CD4-positive, CD25-positive, alpha-beta regulatory T cell (primary cell): ENCODE results near the gene GABPA. TPM values are rescaled to one million over a fixed set of nuclear protein-coding genes. Genes with fewer than 3 reads are reported as not detected.

Experiments
- ATAC-seq, 2 donors: fragments of 150-1000 bp; cut with Tn5 transposase; one replicate each; pipeline ENCODE4 v1.10.0; 2021; ENCODE audit warnings: low read depth in 2 of 2, moderate number of reproducible peaks in 2 of 2, moderate library complexity in 1 of 2
- DNase-seq, 3 donors: peaks; one replicate each; pipeline versions ENCODE4 v3.0.0 to v3.0.0-alpha.2; 2012 to 2022; ENCODE audit warnings: mixed read lengths in 1 of 3
- H3K27ac ChIP-seq: one replicate; pipeline ENCODE4 v1.7.0; 2013; ENCODE audit warnings: mild to moderate bottlenecking, low read length; ENCODE audit not compliant: insufficient read depth, poor library complexity, severe bottlenecking
- H3K27me3 ChIP-seq: one replicate; pipeline ENCODE4 v1.7.0; 2013; ENCODE audit warnings: low read length; ENCODE audit not compliant: control insufficient read depth, insufficient read depth
- H3K36me3 ChIP-seq: one replicate; pipeline ENCODE4 v1.7.0; 2013; ENCODE audit warnings: mild to moderate bottlenecking, low read length, moderate library complexity; ENCODE audit not compliant: control insufficient read depth, insufficient read depth
- H3K4me1 ChIP-seq: 2 replicates; pipeline ENCODE4 v1.7.0; 2013; ENCODE audit warnings: mild to moderate bottlenecking, low read length; ENCODE audit not compliant: insufficient read depth, control insufficient read depth, poor library complexity, severe bottlenecking
- H3K4me3 ChIP-seq: one replicate; pipeline ENCODE4 v1.7.0; 2013; ENCODE audit warnings: low read depth, mild to moderate bottlenecking, low read length, moderate library complexity
- H3K9me3 ChIP-seq, 2 experiments: 1 replicate in 1 of 2; 2 replicates in 1 of 2; pipeline ENCODE4 v1.7.0; 2013; ENCODE audit warnings: low read length in 2 of 2, mild to moderate bottlenecking in 1 of 2, moderate library complexity in 1 of 2; ENCODE audit not compliant: control insufficient read depth in 2 of 2
- H3K27ac Mint-ChIP-seq, 3 donors: one replicate each; pipeline ENCODE4 v1.8.0; 2020 to 2022; ENCODE audit warnings: mild to moderate bottlenecking in 3 of 3, mixed read lengths in 3 of 3, moderate library complexity in 2 of 3
- H3K27me3 Mint-ChIP-seq: one replicate; pipeline ENCODE4 v1.8.0; 2022; ENCODE audit warnings: mild to moderate bottlenecking, mixed read lengths
- H3K36me3 Mint-ChIP-seq: one replicate; pipeline ENCODE4 v1.8.0; 2020; ENCODE audit warnings: mixed read lengths
- H3K4me1 Mint-ChIP-seq, 4 donors: one replicate each; pipeline ENCODE4 v1.8.0; 2020 to 2022; ENCODE audit warnings: mixed read lengths in 4 of 4, mild to moderate bottlenecking in 1 of 4
- H3K4me3 Mint-ChIP-seq, 4 donors: one replicate each; pipeline ENCODE4 v1.8.0; 2020 to 2022; ENCODE audit warnings: mild to moderate bottlenecking in 4 of 4, mixed read lengths in 4 of 4, moderate library complexity in 3 of 4
- H3K9me3 Mint-ChIP-seq, 7 donors: one replicate each; pipeline ENCODE4 v1.8.0; 2020 to 2022; ENCODE audit warnings: mixed read lengths in 7 of 7, mild to moderate bottlenecking in 3 of 7, moderate library complexity in 2 of 7
- polyA plus RNA-seq, 4 donors: library from polyadenylated mRNA; unstranded; fragments of 300-500 nt; fragmentation: Illumina TruSeq; gene quantifications; one replicate each; pipeline ENCODE4 v1.2.3, GENCODE V29; 2021
- total RNA-seq: library from RNA; stranded (reverse); gene quantifications from one replicate; pipeline ENCODE4 v1.2.3, GENCODE V29; 2022

The GABPA gene
- total and polyA plus RNA-seq, 5 donors from 2014 or later = 15.3 to 21.3 (median 17.5) TPM

DNA sequence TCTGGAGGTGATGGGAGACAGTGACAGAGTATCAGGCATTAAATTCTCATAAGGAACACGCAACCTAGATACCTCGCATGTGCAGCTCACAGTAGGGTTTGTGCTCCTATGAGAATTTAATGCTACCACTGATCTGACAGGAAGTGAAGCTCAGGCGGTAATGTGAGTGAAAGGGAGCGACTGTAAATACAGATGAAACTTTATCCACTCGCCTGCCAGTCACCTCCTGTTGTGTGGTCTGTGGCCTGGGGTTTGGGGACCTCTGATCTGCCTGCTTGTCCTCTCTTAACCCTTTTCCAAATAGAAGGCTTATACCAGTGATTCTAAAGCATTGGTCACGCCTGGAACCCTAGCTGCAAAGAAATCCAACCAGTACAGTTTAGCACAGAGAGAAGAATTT lies 15.3 kb downstream of the GABPA start:
- Histone ChIP-seq H3K9me3 (no peaks in the 10 kb centered on the region), H3K27me3 (no peaks in the 10 kb centered on the region), H3K4me1 (no peaks in the 10 kb centered on the region), H3K4me3 (no peak overlapping the region), H3K27ac (no peak overlapping the region), H3K36me3 (peaks cover 60% of the 10 kb centered on the region)
- ATAC-seq (no peak), DNase-seq (peak in 1 of 3 donors; percentile 15)
- no peak overlapping the region for H3K4me3 Mint-ChIP-seq
- H3K27me3 Mint-ChIP-seq = no peaks in the 10 kb centered on the region
- peaks cover 0 to 2% (median 0%) of the 10 kb centered on the region in 7 donors for H3K9me3 Mint-ChIP-seq
- peak overlapping the region in 1 of 3 donors; percentile 42 for H3K27ac Mint-ChIP-seq
- H3K36me3 Mint-ChIP-seq = peaks cover 20% of the 10 kb centered on the region
- peaks cover 10 to 22% (median 17%) of the 10 kb centered on the region in 4 donors for H3K4me1 Mint-ChIP-seq

DNA sequence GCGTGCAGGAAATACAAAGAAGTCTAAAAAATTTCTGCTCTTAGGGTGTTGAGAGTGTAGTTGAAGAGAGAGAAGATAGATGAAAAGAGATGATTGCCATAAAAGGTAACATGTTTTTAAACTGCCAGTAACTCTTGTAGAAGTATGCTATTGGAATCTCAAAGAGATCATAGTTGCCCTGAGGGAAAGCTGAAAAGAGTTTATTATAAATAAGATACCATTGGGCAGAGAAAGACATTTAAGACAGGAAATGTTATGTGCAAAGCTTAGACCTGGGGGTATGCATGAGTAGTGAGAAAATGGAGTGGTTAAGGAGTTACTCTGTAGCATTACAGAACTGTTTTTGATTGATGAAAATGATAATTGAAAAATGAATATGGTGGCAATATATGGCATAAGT lies 17.6 kb downstream of the GABPA start:
- Histone ChIP-seq H3K36me3 (peaks cover 59% of the 10 kb centered on the region), H3K4me1 (no peaks in the 10 kb centered on the region), H3K27ac (no peak overlapping the region), H3K27me3 (no peaks in the 10 kb centered on the region), H3K4me3 (no peak overlapping the region), H3K9me3 (no peaks in the 10 kb centered on the region)
- Mint-ChIP-seq H3K27ac (peak overlapping the region in 2 of 3 donors; percentile 1 to 25), H3K9me3 (peaks cover 0 to 2% (median 0%) of the 10 kb centered on the region in 7 donors), H3K36me3 (peaks cover 32% of the 10 kb centered on the region), H3K27me3 (no peaks in the 10 kb centered on the region), H3K4me3 (no peak overlapping the region), H3K4me1 (peaks cover 24 to 41% (median 34%) of the 10 kb centered on the region in 4 donors)
- ATAC-seq = no peak
- no peak for DNase-seq

DNA sequence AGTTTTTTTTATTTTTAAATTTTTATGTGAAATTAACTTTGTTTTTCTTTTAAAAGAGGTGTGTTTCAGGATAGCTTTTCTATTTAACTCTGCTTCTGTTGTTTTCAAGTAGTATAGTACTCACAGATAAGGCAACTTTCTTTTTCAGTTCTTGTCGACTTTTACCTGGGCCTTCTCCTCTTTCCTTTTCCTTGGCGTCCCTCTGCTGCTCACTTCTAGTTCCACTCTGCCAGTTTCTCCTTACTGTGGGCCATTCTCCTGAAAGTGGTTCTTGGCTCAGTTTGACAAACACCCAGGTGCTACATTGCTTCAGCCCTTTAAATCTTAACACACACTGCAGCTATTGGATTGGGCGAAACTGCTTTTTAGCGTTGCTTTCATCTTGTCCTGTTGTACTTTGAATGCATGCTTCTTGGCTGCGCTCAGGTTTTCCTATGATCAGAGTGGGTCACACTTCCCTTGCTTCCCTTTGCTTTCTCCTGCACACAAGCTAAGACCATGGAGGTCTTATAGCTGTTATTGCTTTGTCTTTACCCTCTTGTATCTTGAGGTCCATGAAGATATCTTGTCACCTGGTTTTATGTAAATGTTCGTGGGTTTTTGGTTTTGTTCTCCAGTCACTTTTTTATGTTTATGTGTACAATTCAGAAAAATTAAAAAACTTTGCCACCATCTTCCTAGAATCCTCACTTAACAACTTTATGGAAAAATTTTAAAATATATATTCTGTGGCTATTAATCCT lies 21.6 kb downstream of the GABPA start:
- Histone ChIP-seq H3K9me3 (no peaks in the 10 kb centered on the region), H3K36me3 (peaks cover 67% of the 10 kb centered on the region), H3K27me3 (no peaks in the 10 kb centered on the region), H3K4me1 (no peaks in the 10 kb centered on the region), H3K27ac (no peak overlapping the region), H3K4me3 (peak overlapping the region; percentile 49)
- no peak for ATAC-seq
- Mint-ChIP-seq H3K36me3 (peaks cover 60% of the 10 kb centered on the region), H3K27me3 (no peaks in the 10 kb centered on the region), H3K4me1 (peaks cover 21 to 37% (median 26%) of the 10 kb centered on the region in 4 donors), H3K4me3 (peak overlapping the region in 3 of 4 donors; percentile 0 to 85 (median 61)), H3K27ac (peak overlapping the region; percentile 8 to 89 (median 48)), H3K9me3 (peaks cover 0 to 2% (median 0%) of the 10 kb centered on the region in 7 donors)
- DNase-seq = no peak

DNA sequence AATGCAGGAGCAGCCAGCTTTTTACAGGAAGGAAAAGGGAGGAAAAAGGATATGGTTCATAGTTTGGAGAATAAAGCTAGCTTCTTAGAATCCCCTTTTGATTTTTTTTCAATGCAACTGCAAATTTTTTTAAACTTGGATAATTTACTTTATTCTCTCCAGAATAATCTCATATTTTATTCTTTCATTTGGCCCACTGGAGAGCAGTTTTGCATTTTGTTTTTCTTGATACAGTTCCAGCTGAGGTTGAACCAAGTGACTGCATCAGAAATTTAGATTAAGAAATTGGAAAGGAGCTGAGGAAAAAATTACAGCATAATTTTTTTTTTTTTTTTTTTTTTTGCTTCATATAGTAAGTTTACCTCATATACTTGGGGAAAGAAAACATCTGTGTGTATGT lies 22.8 kb downstream of the GABPA start:
- Mint-ChIP-seq H3K27me3 (no peaks in the 10 kb centered on the region), H3K27ac (peak overlapping the region in 2 of 3 donors; percentile 7 to 48), H3K4me3 (no peak overlapping the region), H3K36me3 (peaks cover 57% of the 10 kb centered on the region), H3K9me3 (peaks cover 0 to 2% (median 0%) of the 10 kb centered on the region in 7 donors), H3K4me1 (peaks cover 18 to 34% (median 24%) of the 10 kb centered on the region in 4 donors)
- no peaks in the 10 kb centered on the region for H3K9me3 ChIP-seq
- no peak overlapping the region for H3K4me3 ChIP-seq
- H3K27ac ChIP-seq = no peak overlapping the region
- H3K36me3 ChIP-seq = peaks cover 72% of the 10 kb centered on the region
- no peak for DNase-seq
- ATAC-seq = no peak
- no peaks in the 10 kb centered on the region for H3K27me3 ChIP-seq
- H3K4me1 ChIP-seq = no peaks in the 10 kb centered on the region

DNA sequence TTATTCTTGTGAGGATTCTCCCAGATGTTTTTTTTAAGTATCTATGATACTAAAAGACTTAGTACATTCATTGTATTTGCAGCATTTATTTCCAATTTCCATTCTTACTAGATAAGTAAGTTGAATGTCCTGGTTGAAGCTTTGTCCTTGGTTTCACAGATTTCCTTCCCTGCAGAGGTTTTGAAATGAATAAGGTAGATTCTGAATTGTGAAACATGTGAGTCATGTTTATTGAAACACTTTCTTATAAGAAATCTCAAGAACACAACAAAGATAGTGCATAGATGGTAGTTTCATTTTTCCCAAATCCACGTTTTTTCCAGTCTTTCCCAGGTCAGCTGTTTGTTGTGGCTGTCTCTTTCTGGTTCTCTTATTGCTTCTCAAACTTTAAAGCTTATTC lies 24.8 kb downstream of the GABPA start:
- ATAC-seq (no peak), DNase-seq (no peak)
- Histone ChIP-seq H3K4me1 (no peaks in the 10 kb centered on the region), H3K4me3 (no peak overlapping the region), H3K36me3 (peaks cover 75% of the 10 kb centered on the region), H3K9me3 (no peaks in the 10 kb centered on the region), H3K27ac (no peak overlapping the region), H3K27me3 (no peaks in the 10 kb centered on the region)
- Mint-ChIP-seq H3K4me3 (no peak overlapping the region), H3K27ac (peak overlapping the region in 1 of 3 donors; percentile 7), H3K27me3 (no peaks in the 10 kb centered on the region), H3K36me3 (peaks cover 59% of the 10 kb centered on the region), H3K4me1 (peaks cover 17 to 28% (median 19%) of the 10 kb centered on the region in 4 donors), H3K9me3 (no peaks in the 10 kb centered on the region)

DNA sequence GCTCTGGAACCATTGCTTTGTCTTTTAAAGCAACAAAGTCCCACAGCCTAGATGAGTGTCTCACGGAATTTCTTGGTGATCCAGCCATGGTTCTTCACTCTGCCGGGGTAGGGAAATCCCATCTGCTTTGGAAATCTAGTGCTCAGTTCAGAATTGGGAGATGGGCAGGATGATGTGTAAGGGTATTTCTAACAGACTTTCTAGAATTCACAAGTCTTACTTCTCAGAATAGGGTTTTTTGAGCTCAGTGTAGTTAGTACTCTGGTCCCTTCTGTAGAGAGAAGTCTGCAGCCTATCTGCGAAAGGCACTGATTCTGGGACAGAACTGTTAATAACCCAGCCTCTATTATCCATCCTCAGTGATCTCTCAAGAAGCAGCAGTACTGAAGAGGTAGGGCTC lies 25.3 kb downstream of the GABPA start:
- H3K4me3 ChIP-seq = no peak overlapping the region
- Mint-ChIP-seq H3K36me3 (peaks cover 61% of the 10 kb centered on the region), H3K4me3 (no peak overlapping the region), H3K4me1 (peaks cover 16 to 26% (median 18%) of the 10 kb centered on the region in 4 donors), H3K9me3 (no peaks in the 10 kb centered on the region), H3K27ac (peak overlapping the region in 1 of 3 donors; percentile 7), H3K27me3 (no peaks in the 10 kb centered on the region)
- H3K4me1 ChIP-seq = no peaks in the 10 kb centered on the region
- no peak overlapping the region for H3K27ac ChIP-seq
- DNase-seq (no peak), ATAC-seq (no peak)
- H3K9me3 ChIP-seq = no peaks in the 10 kb centered on the region
- H3K36me3 ChIP-seq = peaks cover 77% of the 10 kb centered on the region
- H3K27me3 ChIP-seq = no peaks in the 10 kb centered on the region

DNA sequence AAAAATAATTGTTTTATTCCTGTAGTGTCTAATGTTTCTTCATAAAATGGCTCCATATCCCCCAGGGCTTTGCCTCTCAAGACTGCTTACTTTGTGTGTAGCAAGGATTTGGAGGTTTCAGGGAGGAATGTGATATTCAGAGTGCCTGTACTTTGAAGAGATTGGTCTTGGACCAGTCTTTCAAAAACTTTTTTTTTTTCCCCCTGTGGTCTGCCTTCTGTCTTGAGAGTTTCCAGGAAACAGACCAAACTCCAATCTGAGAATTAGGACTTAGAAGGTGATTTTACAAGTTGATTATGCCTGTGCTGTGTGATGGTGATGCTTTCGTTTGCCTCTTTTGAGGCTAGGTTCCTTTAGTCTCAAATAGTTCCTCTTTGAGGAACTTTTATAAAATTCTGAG lies 25.9 kb downstream of the GABPA start:
- no peaks in the 10 kb centered on the region for H3K9me3 ChIP-seq
- peaks cover 61% of the 10 kb centered on the region for H3K36me3 Mint-ChIP-seq
- no peak overlapping the region for H3K4me3 ChIP-seq
- no peaks in the 10 kb centered on the region for H3K27me3 Mint-ChIP-seq
- ATAC-seq = no peak
- H3K4me3 Mint-ChIP-seq = no peak overlapping the region
- peaks cover 11 to 20% (median 13%) of the 10 kb centered on the region in 4 donors for H3K4me1 Mint-ChIP-seq
- H3K9me3 Mint-ChIP-seq = no peaks in the 10 kb centered on the region
- no peaks in the 10 kb centered on the region for H3K4me1 ChIP-seq
- H3K36me3 ChIP-seq = peaks cover 78% of the 10 kb centered on the region
- no peaks in the 10 kb centered on the region for H3K27me3 ChIP-seq
- H3K27ac ChIP-seq = no peak overlapping the region
- no peak for DNase-seq
- peak overlapping the region in 2 of 3 donors; percentile 20 to 77 for H3K27ac Mint-ChIP-seq

DNA sequence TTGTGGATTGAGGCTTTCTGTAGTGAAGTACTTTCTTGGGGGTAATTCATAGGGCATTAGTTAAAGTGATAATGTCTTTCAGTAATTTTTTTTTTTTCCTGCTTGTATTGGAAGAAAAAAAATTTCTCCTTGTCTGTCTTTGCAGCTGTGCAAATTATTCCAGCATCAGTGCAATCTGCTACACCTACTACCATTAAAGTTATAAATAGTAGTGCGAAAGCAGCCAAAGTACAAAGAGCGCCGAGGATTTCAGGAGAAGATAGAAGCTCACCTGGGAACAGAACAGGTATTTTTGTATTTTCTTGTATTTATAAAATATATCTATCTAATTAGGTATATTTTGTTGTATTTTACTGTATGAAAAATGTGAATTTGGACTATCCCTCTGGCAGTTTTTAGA lies 29.3 kb downstream of the GABPA start:
- no peak overlapping the region for H3K4me3 ChIP-seq
- H3K27me3 ChIP-seq = no peaks in the 10 kb centered on the region
- no peak for ATAC-seq
- no peak for DNase-seq
- peak overlapping the region in 1 of 3 donors; percentile 50 for H3K27ac Mint-ChIP-seq
- no peaks in the 10 kb centered on the region for H3K27me3 Mint-ChIP-seq
- no peak overlapping the region for H3K4me3 Mint-ChIP-seq
- no peak overlapping the region for H3K27ac ChIP-seq
- peaks cover 77% of the 10 kb centered on the region for H3K36me3 ChIP-seq
- H3K4me1 Mint-ChIP-seq = peaks cover 0 to 8% (median 5%) of the 10 kb centered on the region in 4 donors
- H3K36me3 Mint-ChIP-seq = peaks cover 55% of the 10 kb centered on the region
- H3K9me3 ChIP-seq = no peaks in the 10 kb centered on the region
- no peaks in the 10 kb centered on the region for H3K4me1 ChIP-seq
- H3K9me3 Mint-ChIP-seq = no peaks in the 10 kb centered on the region
